ENCODE data around the gene TSPAN4.
A peak's percentile ranks its signal among the peaks of the same experiment; 100 is the strongest.

Gene TSPAN4

DNA sequence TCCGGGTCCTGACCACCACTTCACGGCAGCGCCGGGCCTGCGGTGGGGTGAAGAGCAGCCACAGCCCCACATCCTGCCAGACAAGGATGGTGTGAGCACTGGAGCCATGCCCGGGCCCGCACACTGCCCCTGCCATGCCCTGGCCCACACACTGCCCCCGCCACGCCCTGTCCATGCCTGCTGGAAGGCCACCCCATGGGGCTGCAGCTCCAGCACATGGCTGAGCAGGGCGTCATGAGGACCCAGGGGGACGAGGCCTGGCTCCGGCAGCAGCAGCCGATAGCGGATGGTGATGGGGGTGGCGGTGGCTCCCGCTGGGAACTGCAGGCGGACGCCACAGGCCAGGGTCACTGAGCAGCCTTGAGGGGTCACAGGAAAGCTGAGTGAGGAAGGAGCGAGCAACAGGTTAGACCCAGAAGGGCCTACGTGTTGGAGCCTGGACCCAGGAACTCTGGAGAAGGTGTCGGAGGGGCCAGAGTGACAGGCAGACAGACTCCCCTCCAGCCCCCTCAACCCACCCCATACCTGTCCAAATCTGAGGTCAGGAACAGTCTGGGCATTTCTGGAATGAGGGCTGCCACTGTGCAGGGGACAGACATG lies 40.5 kb upstream of the TSPAN4 start:
- H3K9me3 Mint-ChIP-seq = no peaks in the 10 kb centered on the region
- H3K27me3 Mint-ChIP-seq = no peaks in the 10 kb centered on the region
- H3K4me1 Mint-ChIP-seq = peaks cover 5% of the 10 kb centered on the region
- no peak overlapping the region for H3K4me3 Mint-ChIP-seq
- H3K27ac Mint-ChIP-seq = no peak overlapping the region
- no peaks in the 10 kb centered on the region for H3K36me3 Mint-ChIP-seq

DNA sequence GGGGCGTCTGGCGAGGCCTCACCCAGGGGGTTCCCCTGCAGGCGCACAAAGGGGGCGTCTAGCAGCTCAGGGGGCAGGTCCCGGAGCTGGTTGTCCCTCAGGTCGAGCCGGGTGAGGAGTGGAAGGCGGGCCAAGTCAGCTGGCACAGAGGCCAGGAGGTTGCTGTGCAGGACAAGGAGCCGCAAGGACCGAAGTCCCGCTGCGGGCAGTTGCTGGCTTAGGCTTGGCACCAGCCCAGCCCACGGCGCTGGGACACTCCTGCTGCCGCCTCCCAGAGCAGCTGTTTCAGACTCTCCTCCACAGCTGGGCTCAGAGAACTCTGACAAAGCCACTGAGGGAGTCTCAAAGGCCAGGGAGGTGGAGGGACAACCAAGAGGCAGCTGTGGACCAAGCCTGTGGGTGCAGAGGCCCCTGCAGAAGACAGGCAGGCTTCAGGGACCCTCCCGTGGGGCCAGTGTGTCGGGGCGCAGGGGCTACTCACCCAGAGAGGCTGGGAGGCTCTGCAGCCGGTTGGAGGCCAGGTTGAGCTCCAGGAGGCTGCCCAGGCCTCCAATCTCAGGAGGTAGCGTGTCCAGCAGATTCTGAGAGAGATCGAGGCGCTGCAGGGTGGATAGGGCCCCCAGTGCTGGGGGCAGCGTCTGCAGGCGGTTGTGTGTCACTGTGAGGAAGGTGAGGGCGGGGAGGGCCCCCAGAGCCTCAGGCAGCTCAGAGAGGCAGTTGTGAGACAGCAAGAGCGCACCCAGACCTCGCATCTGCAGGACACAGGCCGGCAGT lies 39.8 kb upstream of the TSPAN4 start:
- H3K4me1 Mint-ChIP-seq = peaks cover 8% of the 10 kb centered on the region
- H3K27ac Mint-ChIP-seq = no peak overlapping the region
- no peaks in the 10 kb centered on the region for H3K27me3 Mint-ChIP-seq
- H3K4me3 Mint-ChIP-seq = peak overlapping the region; percentile 64
- no peaks in the 10 kb centered on the region for H3K36me3 Mint-ChIP-seq
- H3K9me3 Mint-ChIP-seq = no peaks in the 10 kb centered on the region

DNA sequence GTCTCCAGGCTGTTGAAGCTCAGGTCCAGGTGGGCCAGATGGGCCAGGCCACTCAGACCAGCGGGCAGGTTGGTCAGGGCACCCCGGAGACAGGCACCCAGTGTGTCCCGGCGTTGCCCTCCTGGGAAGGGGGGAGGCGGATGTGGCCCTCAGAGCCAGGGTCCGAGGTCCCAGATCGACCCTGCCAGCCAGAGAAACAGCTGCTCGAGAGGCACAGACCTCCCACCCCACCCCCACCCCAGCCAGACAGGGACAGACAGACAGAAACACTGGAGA lies 39.2 kb upstream of the TSPAN4 start:
- Mint-ChIP-seq H3K9me3 (no peaks in the 10 kb centered on the region), H3K4me3 (peak overlapping the region; percentile 64), H3K36me3 (no peaks in the 10 kb centered on the region), H3K27me3 (no peaks in the 10 kb centered on the region), H3K27ac (no peak overlapping the region), H3K4me1 (peaks cover 10% of the 10 kb centered on the region)

DNA sequence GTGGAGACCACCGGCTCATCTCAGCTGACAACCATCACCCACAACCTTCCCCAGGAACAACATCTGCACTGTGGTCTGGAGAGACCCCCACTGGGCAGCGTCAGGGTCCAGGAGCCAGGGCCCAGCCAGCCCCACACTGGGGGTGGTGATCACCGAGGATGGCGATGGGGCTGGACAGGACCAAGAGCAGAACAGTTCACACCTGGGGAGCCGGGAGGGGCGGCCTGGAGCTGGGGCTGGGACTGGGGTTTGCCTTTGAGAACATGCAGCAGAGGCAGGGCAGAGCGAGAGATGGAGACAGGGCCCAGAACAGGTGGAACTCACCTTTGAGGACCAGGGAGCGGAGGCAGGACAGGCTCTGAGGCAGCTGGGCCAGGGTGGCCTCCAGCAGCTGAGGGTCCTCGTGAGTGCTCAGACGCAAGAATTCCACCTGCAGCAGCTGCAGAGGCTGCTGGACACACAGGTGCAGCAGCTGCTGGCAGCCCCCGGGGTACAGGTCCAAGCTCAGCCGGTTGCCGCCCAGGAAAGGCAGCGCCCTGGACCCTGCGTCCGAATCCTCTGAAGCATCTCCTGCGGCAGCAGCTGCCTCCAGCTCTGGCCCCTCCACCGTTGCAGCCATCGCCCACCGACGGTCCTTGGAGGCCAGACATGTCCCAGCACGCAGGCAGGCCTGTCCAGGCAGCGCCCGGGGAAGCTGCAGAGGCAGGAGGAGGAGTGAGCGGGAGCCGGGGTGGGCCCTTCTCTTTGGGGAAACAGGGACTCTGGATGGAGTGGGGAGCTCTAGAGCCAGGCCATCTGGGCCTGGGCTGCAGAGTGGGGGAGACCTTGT lies 38.7 kb upstream of the TSPAN4 start:
- Mint-ChIP-seq H3K36me3 (no peaks in the 10 kb centered on the region), H3K4me3 (peak overlapping the region; percentile 82), H3K27me3 (no peaks in the 10 kb centered on the region), H3K4me1 (peaks cover 14% of the 10 kb centered on the region), H3K27ac (peak overlapping the region; percentile 35), H3K9me3 (no peaks in the 10 kb centered on the region)

DNA sequence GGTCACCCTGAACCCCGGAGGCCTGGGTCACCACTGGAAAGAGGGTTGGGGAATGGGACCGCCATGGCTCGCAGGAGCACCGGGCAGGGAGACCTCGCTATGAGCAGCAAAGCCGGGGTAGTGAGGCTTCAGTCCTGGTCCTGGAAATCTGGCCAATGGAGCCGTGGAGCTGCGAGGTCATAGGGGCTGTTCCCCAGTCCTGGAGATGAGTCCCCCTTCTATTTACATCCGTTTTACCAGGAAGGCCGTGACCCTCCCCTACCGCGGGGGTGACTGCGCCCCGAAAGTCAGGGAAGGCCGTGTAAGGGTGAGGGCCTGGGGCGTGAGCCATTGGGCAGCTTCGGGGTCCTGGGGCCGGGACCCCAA lies 38.1 kb upstream of the TSPAN4 start:
- H3K27ac Mint-ChIP-seq = peak overlapping the region; percentile 35
- H3K36me3 Mint-ChIP-seq = no peaks in the 10 kb centered on the region
- peaks cover 16% of the 10 kb centered on the region for H3K4me1 Mint-ChIP-seq
- H3K4me3 Mint-ChIP-seq = peak overlapping the region; percentile 82
- H3K27me3 Mint-ChIP-seq = no peaks in the 10 kb centered on the region
- H3K9me3 Mint-ChIP-seq = no peaks in the 10 kb centered on the region

DNA sequence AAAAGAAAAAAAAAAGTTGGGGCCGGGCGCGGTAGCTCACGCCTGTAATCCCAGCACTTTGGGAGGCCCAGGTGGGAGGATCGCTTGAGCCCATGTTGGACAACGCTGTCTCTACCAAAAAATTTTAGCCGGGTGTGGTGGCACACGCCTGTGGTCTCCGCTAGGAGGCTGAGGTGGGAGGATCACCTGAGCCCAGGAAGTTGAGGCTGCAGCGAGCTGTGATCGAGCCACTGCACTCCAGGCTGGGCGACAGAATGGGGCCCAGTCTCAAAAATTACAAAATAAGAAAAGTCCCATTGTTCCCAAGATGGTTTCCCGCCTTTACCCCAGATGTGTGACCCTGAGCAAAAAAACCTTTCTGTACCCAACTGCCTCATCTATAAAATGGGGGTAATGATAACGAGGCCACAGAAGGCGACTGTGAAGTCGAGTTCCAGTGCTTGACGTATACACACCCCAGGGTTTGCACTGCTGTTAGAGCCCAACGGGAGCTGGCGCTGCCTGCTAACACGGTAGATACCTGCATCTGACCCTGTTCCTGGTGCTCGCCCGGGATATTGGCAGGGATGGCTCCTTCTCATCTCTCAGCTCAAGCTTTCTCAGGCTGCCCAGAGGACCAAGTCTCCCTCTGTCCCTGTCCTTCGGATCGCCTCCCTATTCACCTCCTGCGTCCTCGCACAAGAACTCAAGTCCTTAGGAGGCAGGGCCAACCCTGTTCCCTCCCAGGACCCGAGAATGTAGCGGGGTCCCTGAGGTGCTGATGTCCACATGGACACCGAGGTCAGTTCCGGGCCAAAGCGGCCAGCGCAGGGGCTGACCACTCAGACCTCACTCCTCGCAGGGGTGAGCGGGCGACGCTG lies 34.0 kb upstream of the TSPAN4 start:
- Mint-ChIP-seq H3K27me3 (no peaks in the 10 kb centered on the region), H3K9me3 (no peaks in the 10 kb centered on the region), H3K4me1 (peaks cover 33% of the 10 kb centered on the region), H3K36me3 (peaks cover 16% of the 10 kb centered on the region), H3K27ac (peak overlapping the region; percentile 98), H3K4me3 (peak overlapping the region; percentile 93)

DNA sequence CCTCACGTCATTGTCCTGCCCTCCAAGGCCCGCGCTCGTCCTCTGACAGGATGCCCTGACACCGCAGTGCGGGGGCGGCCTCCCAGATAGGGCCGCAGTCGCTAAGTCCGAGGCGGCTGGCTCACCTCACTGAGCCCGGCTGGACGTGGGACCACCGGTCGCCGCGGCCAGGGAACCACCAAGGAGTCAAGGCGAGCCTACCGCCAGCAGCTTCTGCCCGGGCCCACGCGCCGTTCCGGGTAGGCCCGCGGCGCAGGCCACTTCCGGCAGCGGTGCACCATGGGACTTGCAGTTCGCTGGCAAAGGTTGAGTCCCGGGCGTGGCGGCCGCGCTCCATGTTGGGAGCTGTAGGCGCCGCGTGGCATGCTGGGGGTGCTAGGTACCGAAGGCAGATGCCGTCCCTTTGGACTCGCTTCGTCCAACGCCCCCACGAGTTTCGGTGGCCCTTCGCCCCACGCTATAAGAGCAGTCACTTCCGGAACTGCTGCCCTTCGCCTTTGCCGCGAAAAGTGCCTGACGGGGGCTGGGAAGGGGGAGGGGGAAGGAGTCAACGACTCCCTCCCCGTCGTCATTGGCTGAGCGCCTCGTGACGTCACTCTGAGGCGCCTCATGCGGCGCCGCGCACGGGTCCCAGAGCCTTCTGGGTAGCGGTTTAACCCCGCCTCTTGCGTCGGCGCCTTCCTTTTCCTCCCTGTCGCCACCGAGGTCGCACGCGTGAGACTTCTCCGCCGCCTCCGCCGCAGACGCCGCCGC lies 33.2 kb upstream of the TSPAN4 start, which contains the start of gene RPLP2:
TSS of gene RPLP2 (plus strand) at position 681 of the 753 bp plus-strand sequence. CDS start 268 bp downstream, outside the sequence.
- Mint-ChIP-seq H3K27me3 (no peaks in the 10 kb centered on the region), H3K27ac (peak within 1 kb of the TSS; percentile 98), H3K36me3 (peaks cover 16% of the 10 kb centered on the region)

DNA sequence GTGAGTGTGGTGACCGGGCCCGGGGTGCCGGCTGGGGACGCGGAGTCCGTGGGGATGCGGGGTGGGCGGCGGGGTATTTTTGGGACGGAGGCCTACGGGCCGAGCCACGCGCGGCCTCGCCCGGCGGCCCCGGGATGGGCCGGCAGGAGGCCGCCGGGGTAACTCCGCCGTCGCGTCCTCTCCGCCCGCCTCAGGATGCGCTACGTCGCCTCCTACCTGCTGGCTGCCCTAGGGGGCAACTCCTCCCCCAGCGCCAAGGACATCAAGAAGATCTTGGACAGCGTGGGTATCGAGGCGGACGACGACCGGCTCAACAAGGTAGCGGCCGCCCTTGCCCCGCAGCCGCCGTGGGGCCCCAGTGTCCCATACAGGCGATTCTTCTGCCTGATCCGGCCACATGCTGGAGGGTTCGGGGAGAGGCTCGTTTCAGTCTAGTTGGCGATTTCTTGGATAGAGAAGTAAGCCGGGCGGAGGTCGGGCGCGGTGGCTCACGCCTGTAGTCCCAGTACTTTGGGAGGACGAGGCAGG lies 32.5 kb upstream of the TSPAN4 start:
- Mint-ChIP-seq H3K4me3 (peak overlapping the region; percentile 93), H3K9me3 (no peaks in the 10 kb centered on the region), H3K27ac (peak overlapping the region; percentile 98), H3K27me3 (no peaks in the 10 kb centered on the region), H3K4me1 (peaks cover 28% of the 10 kb centered on the region), H3K36me3 (peaks cover 16% of the 10 kb centered on the region)

More for the DNA sequence above, 33.2 kb upstream of the TSPAN4 start, which contains the start of gene RPLP2:
- no peaks in the 10 kb centered on the region for H3K9me3 Mint-ChIP-seq
- H3K4me3 Mint-ChIP-seq = peak within 1 kb of the TSS; percentile 93
- peaks cover 30% of the 10 kb centered on the region for H3K4me1 Mint-ChIP-seq

DNA sequence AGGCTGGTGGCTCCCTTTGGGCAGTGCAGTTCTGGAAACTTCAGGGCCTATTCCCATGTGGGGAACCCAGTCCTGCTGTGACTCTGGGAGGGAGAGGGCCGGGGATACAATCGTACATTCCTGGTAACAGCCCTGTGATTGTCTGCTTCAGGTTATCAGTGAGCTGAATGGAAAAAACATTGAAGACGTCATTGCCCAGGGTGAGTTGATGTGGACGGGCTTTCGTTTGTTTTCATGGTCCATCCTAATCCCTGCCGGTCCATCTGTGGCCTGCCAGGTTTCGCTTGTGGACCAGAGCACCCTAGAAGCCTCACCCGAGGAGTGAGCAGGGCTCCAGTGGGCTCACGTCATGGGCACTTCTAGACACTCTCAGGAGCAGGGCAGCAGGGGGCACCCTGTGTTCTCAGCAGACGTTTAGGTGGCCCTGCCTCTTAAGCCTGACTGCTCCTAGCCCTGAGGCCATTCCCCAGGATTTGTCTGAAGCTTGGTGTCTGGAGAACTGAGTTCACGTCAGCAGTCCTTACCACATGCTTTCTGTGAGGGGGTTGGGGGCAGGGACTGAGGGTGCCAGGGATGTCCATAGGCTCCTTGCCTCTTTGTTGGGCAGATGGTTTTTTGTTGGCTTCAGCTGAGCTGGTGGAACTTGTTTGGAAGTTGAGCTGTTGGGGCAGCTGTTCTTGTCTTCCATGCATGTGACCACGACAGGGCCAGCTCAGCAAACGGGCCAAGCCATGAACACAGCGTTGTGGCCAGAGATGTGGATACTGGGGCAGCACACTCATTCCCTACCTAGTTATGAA lies 31.0 kb upstream of the TSPAN4 start:
- peak overlapping the region; percentile 86 for H3K27ac Mint-ChIP-seq
- peaks cover 28% of the 10 kb centered on the region for H3K4me1 Mint-ChIP-seq
- peaks cover 16% of the 10 kb centered on the region for H3K36me3 Mint-ChIP-seq
- no peaks in the 10 kb centered on the region for H3K27me3 Mint-ChIP-seq
- H3K4me3 Mint-ChIP-seq = peak overlapping the region; percentile 93
- no peaks in the 10 kb centered on the region for H3K9me3 Mint-ChIP-seq

DNA sequence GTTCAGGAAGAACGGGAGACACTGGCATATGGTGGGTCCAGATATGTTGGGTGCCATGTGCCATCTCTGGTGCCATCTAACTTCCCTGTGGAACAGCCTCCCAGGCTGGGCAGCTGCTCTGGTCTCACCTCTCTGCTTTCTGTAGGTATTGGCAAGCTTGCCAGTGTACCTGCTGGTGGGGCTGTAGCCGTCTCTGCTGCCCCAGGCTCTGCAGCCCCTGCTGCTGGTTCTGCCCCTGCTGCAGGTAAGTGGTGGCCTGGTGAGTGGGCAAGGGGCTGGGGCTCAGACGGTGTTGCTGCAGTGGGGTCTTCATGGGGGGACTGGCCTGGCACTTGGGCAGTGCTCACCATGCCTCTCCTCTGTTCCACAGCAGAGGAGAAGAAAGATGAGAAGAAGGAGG lies 30.3 kb upstream of the TSPAN4 start:
- H3K4me3 Mint-ChIP-seq = peak overlapping the region; percentile 93
- H3K27me3 Mint-ChIP-seq = no peaks in the 10 kb centered on the region
- peaks cover 16% of the 10 kb centered on the region for H3K36me3 Mint-ChIP-seq
- no peaks in the 10 kb centered on the region for H3K9me3 Mint-ChIP-seq
- H3K4me1 Mint-ChIP-seq = peaks cover 28% of the 10 kb centered on the region
- peak overlapping the region; percentile 70 for H3K27ac Mint-ChIP-seq

DNA sequence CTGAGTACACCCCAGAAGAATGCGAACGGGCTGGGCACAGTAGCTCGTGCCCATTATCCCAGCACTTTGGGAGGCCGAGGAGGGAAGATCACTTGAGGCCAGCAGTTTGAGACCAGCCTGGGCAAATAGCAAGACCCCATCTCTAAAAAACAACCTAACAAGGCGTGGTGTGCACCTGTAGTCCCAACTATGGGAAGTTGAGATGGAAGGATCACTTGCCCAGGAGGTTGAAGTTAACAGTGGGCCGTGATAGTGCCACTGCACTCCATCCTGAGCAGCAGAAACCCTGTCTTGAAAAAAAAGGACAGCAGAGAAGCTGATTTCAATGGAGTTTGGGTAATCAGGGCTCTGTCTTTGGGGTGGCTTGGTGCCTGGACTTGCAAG lies 29.6 kb upstream of the TSPAN4 start:
- Mint-ChIP-seq H3K4me3 (peak overlapping the region; percentile 93), H3K4me1 (peaks cover 24% of the 10 kb centered on the region), H3K9me3 (no peaks in the 10 kb centered on the region), H3K27ac (peak overlapping the region; percentile 70), H3K27me3 (no peaks in the 10 kb centered on the region), H3K36me3 (peaks cover 16% of the 10 kb centered on the region)

DNA sequence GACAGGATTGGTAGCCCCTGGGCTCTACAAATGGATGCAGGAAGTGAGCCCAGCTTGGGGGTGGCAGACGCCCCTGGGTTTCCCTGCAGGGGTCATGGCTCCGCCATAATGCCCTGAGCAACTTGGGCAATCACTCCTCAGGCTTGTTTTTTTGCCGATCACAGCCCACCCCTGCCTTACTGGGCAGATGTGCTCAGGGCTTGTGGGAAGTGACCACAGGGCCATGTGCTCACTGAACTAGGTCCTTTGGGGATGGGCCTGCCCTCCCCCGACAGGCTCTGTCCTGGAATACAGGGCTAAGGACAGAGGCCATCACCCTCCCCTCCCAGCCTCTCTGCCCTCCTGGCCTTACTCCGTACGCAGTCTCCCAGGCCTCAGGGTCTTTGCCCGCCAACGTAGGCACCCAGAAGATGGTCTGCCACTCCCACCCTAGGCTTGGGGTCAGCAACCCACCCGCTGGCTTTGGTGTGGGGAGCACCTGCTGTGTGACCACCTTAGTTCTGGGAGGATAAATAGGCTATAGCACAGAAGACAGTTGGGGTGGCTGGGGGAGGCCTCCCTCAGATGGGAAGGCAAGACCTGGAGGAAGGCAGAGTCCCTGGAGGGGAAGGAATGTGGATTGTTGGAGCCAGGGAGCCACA lies 29.1 kb upstream of the TSPAN4 start:
- Mint-ChIP-seq H3K27ac (peak overlapping the region; percentile 74), H3K9me3 (no peaks in the 10 kb centered on the region), H3K36me3 (peaks cover 16% of the 10 kb centered on the region), H3K27me3 (no peaks in the 10 kb centered on the region), H3K4me1 (peaks cover 23% of the 10 kb centered on the region), H3K4me3 (no peak overlapping the region)

DNA sequence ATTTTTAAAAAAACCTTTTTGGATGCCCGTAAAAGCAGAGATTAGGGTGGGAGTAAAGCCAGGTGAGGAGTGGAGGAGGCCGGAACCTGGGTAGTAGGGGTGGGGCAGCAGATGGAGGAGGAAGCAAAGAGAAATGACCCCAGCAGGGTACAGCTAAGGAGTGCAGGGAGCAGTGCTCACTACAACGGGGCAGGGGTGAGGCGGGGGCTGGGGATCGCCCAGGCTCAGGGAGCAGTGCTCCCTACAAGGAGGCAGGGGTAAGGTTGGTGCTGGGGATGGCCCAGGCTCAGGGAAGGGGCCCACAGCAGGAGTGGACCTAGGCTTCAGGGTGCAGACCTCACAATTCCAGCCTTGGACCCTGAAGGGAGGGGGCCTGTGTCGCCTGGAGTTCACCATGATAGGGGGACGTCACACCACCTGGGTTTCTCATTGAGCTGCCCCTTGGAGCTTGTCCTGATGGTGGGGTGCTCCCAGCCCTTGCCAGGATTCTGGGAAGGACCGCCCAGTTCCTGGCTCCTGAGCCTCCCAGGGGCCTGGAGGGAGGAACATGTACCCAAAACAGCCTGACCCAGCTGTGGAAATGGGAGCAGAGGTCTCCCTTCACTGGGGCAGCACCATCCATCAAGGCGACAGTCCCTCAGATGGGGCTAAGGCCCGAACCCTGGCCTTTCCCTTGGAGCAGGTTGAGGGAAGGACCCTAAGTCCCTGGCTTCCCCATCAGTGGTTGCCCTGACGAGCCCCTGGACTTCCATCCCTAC lies 26.8 kb upstream of the TSPAN4 start:
- peaks cover 18% of the 10 kb centered on the region for H3K4me1 Mint-ChIP-seq
- H3K4me3 Mint-ChIP-seq = no peak overlapping the region
- H3K36me3 Mint-ChIP-seq = peaks cover 12% of the 10 kb centered on the region
- no peaks in the 10 kb centered on the region for H3K9me3 Mint-ChIP-seq
- H3K27me3 Mint-ChIP-seq = no peaks in the 10 kb centered on the region
- no peak overlapping the region for H3K27ac Mint-ChIP-seq

All from activated naive CD4-positive, alpha-beta T cell treated with anti-CD3 and anti-CD28 coated beads, Interleukin-2, amount 50 U/mL, for 24 hours (primary cell).